PC-3 (cell line): Measurements from ENCODE around the gene RNF144B. TPM values are rescaled to one million over a fixed set of nuclear protein-coding genes. Genes with fewer than 3 reads are reported as not detected.

ENCODE experiments used
- ATAC-seq: fragments of 200-7000 bp; cut with Tn5 transposase; 2 replicates; pipeline ENCODE4 v1.9.1; 2020; ENCODE audit warnings: mild to moderate bottlenecking, moderate library complexity
- BruUV-seq: library from RNA; stranded (reverse); fragments of 400-500 nt; replicated peaks from 2 replicates; lab custom pipeline; 2021; lab: Mats Ljungman, UMichigan
- CTCF ChIA-PET: fragments of 300-600 bp; sonication (Branson Sonifier 250); formaldehyde crosslinking; loops from one replicate; lab custom pipeline; 2022; ENCODE audit warnings: antibody characterized with exemption; lab: Charles Lee
- POLR2A ChIA-PET: fragments of 300-600 bp; sonication (Branson Sonifier 250); formaldehyde crosslinking; loops from one replicate; lab custom pipeline; 2022; ENCODE audit warnings: antibody characterized with exemption; ENCODE audit not compliant: unreplicated experiment; lab: Charles Lee
- DNase-seq: peaks from one replicate; pipeline ENCODE4 v3.0.0-alpha.2; 2015
- H2AFZ ChIP-seq: fragments of 300-600 bp; sonication (generic); 2 replicates; pipeline ENCODE4 v1.6.0; 2016; ENCODE audit warnings: antibody characterized with exemption, low read length
- H3F3A ChIP-seq: fragments of 300-600 bp; sonication (generic); one replicate; pipeline ENCODE4 v1.6.0; 2017; ENCODE audit warnings: antibody characterized with exemption, low read length, control low read depth, mild to moderate bottlenecking; ENCODE audit not compliant: unreplicated experiment
- H3K27ac ChIP-seq: fragments of 300-600 bp; sonication (generic); 2 replicates; pipeline ENCODE4 v1.5.1; 2016; ENCODE audit warnings: mild to moderate bottlenecking, low read length
- H3K27me3 ChIP-seq: fragments of 300-600 bp; sonication (generic); 2 replicates; pipeline ENCODE4 v1.6.1; 2016; ENCODE audit warnings: low read length, mixed read lengths
- H3K36me3 ChIP-seq: fragments of 300-600 bp; sonication (generic); 2 replicates; pipeline ENCODE4 v1.6.1; 2016; ENCODE audit warnings: low read depth, mixed run types, low read length, mixed read lengths
- H3K4me1 ChIP-seq: fragments of 300-600 bp; sonication (generic); 2 replicates; pipeline ENCODE4 v1.5.1; 2016; ENCODE audit warnings: low read length; ENCODE audit not compliant: insufficient read depth
- H3K4me2 ChIP-seq: fragments of 300-600 bp; sonication (generic); 2 replicates; pipeline ENCODE4 v1.6.0; 2016; ENCODE audit warnings: low read length
- H3K4me3 ChIP-seq: fragments of 300-600 bp; sonication (generic); 2 replicates; pipeline ENCODE4 v1.5.1; 2016; ENCODE audit warnings: mild to moderate bottlenecking, low read length, mixed read lengths
- H3K79me2 ChIP-seq: fragments of 300-600 bp; sonication (generic); 2 replicates; pipeline ENCODE4 v1.6.1; 2017; ENCODE audit warnings: low read length, mixed read lengths
- H3K9ac ChIP-seq: fragments of 300-600 bp; sonication (generic); 2 replicates; pipeline ENCODE4 v1.6.0; 2016; ENCODE audit warnings: mild to moderate bottlenecking, low read length
- H3K9me2 ChIP-seq: fragments of 300-600 bp; sonication (generic); replicated peaks from 2 replicates; pipeline ENCODE4 v1.6.1; 2016; ENCODE audit warnings: mixed run types, low read length, mixed read lengths
- H3K9me3 ChIP-seq: fragments of 300-600 bp; sonication (generic); 2 replicates; pipeline ENCODE4 v1.6.1; 2016; ENCODE audit warnings: low read length, mixed read lengths
- H4K20me1 ChIP-seq: fragments of 300-600 bp; sonication (generic); 2 replicates; pipeline ENCODE4 v1.6.1; 2016; ENCODE audit warnings: low read length, mixed read lengths
- EZH2 ChIP-seq: fragments of 300-600 bp; sonication (generic); IDR thresholded peaks from one replicate; pipeline ENCODE4 v1.6.1; 2017; ENCODE audit warnings: antibody characterized with exemption, mild to moderate bottlenecking, low read length; ENCODE audit not compliant: unreplicated experiment
- EZH2phosphoT487 ChIP-seq: fragments of 300-600 bp; sonication (generic); IDR thresholded peaks from 2 replicates; pipeline ENCODE4 v1.6.1; 2018; ENCODE audit warnings: mild to moderate bottlenecking, antibody characterized with exemption, low read length, borderline replicate concordance
- intact Hi-C: fragments of 100-400 bp; cut with micrococcal nuclease; formaldehyde crosslinking; loops from 2 replicates; pipeline ENCODE4 v1.9.0; 2023
- total RNA-seq: library from RNA; depleted of rRNA; stranded (reverse); fragments of >200 nt; gene quantifications from 2 replicates; pipeline ENCODE4 v1.2.3, GENCODE V29; 2014
- TF ChIP-seq, protein P1 (sequence below): fragments of 300-600 bp; sonication (generic); conservative IDR thresholded peaks from 2 replicates; pipeline ENCODE4 v1.5.1; 2017; ENCODE audit warnings: antibody characterized with exemption, low read depth, mild to moderate bottlenecking, low read length

The RNF144B gene
- total RNA-seq, 1 experiment from 2014 or later, result 4.6 TPM

GRCh38 chr6:18393698-18394097 is 6.5 kb downstream of the RNF144B start:
- Histone ChIP-seq H3K9me2 (no peaks in the 10 kb centered on the region), H3K36me3 (no peaks in the 10 kb centered on the region), H3K27me3 (no peaks in the 10 kb centered on the region), H3K4me2 (no peak overlapping the region), H3K4me3 (no peak overlapping the region), H3K79me2 (peaks cover 29% of the 10 kb centered on the region), H2AFZ (no peak overlapping the region), H3K4me1 (peaks cover 32% of the 10 kb centered on the region), H3K9ac (no peak overlapping the region), H4K20me1 (no peaks in the 10 kb centered on the region), H3K9me3 (no peaks in the 10 kb centered on the region), H3K27ac (no peak overlapping the region), H3F3A (no peaks in the 10 kb centered on the region)
- TF ChIP-seq, protein P1, sequence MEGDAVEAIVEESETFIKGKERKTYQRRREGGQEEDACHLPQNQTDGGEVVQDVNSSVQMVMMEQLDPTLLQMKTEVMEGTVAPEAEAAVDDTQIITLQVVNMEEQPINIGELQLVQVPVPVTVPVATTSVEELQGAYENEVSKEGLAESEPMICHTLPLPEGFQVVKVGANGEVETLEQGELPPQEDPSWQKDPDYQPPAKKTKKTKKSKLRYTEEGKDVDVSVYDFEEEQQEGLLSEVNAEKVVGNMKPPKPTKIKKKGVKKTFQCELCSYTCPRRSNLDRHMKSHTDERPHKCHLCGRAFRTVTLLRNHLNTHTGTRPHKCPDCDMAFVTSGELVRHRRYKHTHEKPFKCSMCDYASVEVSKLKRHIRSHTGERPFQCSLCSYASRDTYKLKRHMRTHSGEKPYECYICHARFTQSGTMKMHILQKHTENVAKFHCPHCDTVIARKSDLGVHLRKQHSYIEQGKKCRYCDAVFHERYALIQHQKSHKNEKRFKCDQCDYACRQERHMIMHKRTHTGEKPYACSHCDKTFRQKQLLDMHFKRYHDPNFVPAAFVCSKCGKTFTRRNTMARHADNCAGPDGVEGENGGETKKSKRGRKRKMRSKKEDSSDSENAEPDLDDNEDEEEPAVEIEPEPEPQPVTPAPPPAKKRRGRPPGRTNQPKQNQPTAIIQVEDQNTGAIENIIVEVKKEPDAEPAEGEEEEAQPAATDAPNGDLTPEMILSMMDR, result no peak
- TF ChIP-seq EZH2phosphoT487 (no peak), EZH2 (no peak)
- intact Hi-C loops, result no loop called here
- BruUV-seq, result no TSS peak
- ATAC-seq (peak; percentile 17; the same call in 1 of the 2 replicates), DNase-seq (peak; percentile 11)
- ChIA-PET CTCF (no interaction called here), POLR2A (no interaction called here)

DNA sequence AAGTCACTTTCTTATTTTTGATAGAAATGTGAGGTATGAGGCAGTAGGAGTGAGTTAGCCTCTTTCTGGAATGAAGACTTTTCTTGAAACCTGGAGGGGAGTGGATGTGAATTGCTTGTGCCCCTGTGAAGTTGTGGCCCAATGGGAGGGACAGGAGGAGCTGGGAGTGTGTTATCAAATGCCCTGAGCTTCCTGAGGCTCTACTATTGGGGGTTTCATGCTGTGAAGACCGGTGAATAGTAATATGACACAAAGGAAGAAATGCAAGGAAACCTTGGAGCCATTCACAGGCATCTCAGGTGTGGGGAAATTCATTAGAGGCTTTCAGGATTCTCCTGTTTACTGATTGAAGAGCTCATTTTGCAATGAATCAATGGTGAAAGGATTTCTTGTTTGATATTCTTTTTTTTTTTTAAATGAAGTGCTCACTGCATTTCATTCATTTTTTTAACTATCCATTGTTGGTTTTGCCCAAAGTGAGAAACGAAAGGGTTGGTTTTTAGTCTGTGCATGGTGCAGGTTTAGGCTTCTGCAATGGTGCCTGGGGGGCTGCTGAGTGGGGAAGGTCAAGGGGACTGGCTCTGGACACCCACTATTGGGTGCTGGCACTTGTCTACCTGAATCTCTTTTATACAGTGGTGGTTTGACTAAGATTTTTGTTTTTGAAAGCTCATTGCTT is 8.2 kb downstream of the RNF144B start:
- Histone ChIP-seq H3K9ac (no peak overlapping the region), H3K79me2 (peaks cover 19% of the 10 kb centered on the region), H3K9me2 (no peaks in the 10 kb centered on the region), H3K27me3 (no peaks in the 10 kb centered on the region), H3K4me2 (peak overlapping the region; percentile 6; the same call in 1 of the 2 replicates), H3K4me3 (no peak overlapping the region), H3K4me1 (peaks cover 17% of the 10 kb centered on the region; the same call in 1 of the 2 replicates), H3K9me3 (no peaks in the 10 kb centered on the region), H3K36me3 (no peaks in the 10 kb centered on the region), H3K27ac (no peak overlapping the region), H3F3A (no peaks in the 10 kb centered on the region), H2AFZ (no peak overlapping the region), H4K20me1 (no peaks in the 10 kb centered on the region)
- ATAC-seq (no peak), DNase-seq (no peak)
- no TSS peak for BruUV-seq
- CTCF ChIA-PET, result no interaction called here
- POLR2A ChIA-PET, result interaction anchor here (0.6 kb wide), 1 partner anchor 39 kb away, joined by 4 read pairs; no protein-coding TSS in a partner anchor
- intact Hi-C loops, result no loop called here
- TF ChIP-seq, protein P1, result no peak

GRCh38 chr6:18395856-18396197 is 8.7 kb downstream of the RNF144B start:
- Histone ChIP-seq H3K79me2 (peaks cover 14% of the 10 kb centered on the region), H3K27ac (no peak overlapping the region), H3F3A (no peaks in the 10 kb centered on the region), H3K27me3 (no peaks in the 10 kb centered on the region), H3K4me3 (no peak overlapping the region), H3K36me3 (no peaks in the 10 kb centered on the region), H3K9ac (no peak overlapping the region), H3K9me3 (no peaks in the 10 kb centered on the region), H2AFZ (no peak overlapping the region), H3K4me1 (peaks cover 12% of the 10 kb centered on the region; the same call in 1 of the 2 replicates), H3K4me2 (peak overlapping the region; percentile 6; the same call in 1 of the 2 replicates), H3K9me2 (no peaks in the 10 kb centered on the region), H4K20me1 (no peaks in the 10 kb centered on the region)
- TF ChIP-seq, protein P1, result no peak
- no peak for TF ChIP-seq EZH2phosphoT487
- TF ChIP-seq EZH2, result no peak
- peak; percentile 28 for DNase-seq
- intact Hi-C loops, result no loop called here
- POLR2A ChIA-PET, result no interaction called here
- BruUV-seq, result no TSS peak
- no peak for ATAC-seq
- CTCF ChIA-PET, result no interaction called here
